HEK293 (cell line): Measurements from ENCODE around the gene SAE1.

ENCODE experiments used
- CTCF ChIA-PET: fragments of 350-600 bp; formaldehyde crosslinking; extraction: SDS; loops from one replicate; lab custom pipeline; 2021; ENCODE audit warnings: antibody characterized with exemption; lab: Yijun Ruan, JAX
- POLR2A ChIA-PET: fragments of 300-600 bp; formaldehyde crosslinking; extraction: SDS; loops from one replicate; lab custom pipeline; 2020; ENCODE audit warnings: antibody characterized with exemption, inconsistent platforms; lab: Yijun Ruan, JAX
- H3K27ac ChIP-seq: fragments of 200-500 bp; sonication (Bioruptor generic); 2 replicates; pipeline ENCODE4 v1.5.1; 2014; ENCODE audit warnings: low read depth, low read length, control low read depth, inconsistent platforms; ENCODE audit errors: extremely low read depth
- H3K36me3 ChIP-seq, 2 experiments: fragments of 200-500 bp in 1 of 2; sonication (Bioruptor generic) in 1 of 2; 1 replicate in 1 of 2; 2 replicates in 1 of 2; pipeline ENCODE4 v1.5.1; 2014 to 2017; ENCODE audit warnings: inconsistent platforms in 2 of 2, low read length in 2 of 2; ENCODE audit not compliant: control insufficient read depth in 2 of 2, insufficient read depth in 1 of 2
- H3K4me1 ChIP-seq: fragments of 200-500 bp; sonication (Bioruptor generic); 2 replicates; pipeline ENCODE4 v1.5.1; 2014; ENCODE audit warnings: mild to moderate bottlenecking, low read length, inconsistent platforms; ENCODE audit not compliant: control insufficient read depth, insufficient read depth
- H3K4me3 ChIP-seq: 2 replicates; pipeline ENCODE4 v1.5.1; 2011; ENCODE audit warnings: low read depth, mild to moderate bottlenecking, control low read depth, low read length, moderate library complexity
- H3K9me3 ChIP-seq: fragments of 200-500 bp; sonication (Bioruptor generic); 2 replicates; pipeline ENCODE4 v1.5.1; 2014; ENCODE audit warnings: low read depth, low read length, inconsistent platforms; ENCODE audit not compliant: control insufficient read depth, insufficient read depth
- GFI1B ChIP-seq: fragments of 450-650 bp; formaldehyde crosslinking; IDR thresholded peaks from 2 replicates; pipeline ENCODE4 v1.5.1; 2016; ENCODE audit warnings: missing biosample characterization, missing genetic modification characterization
- HOXC10 ChIP-seq: sonication (generic); formaldehyde crosslinking; IDR thresholded peaks from 2 replicates; pipeline ENCODE4 v1.8.1; 2023; ENCODE audit warnings: mild to moderate bottlenecking, missing genetic modification reagents
- KLF16 ChIP-seq: fragments of 450-650 bp; formaldehyde crosslinking; IDR thresholded peaks from 2 replicates; pipeline ENCODE4 v1.5.1; 2017; ENCODE audit warnings: missing biosample characterization, missing genetic modification characterization
- ZNF121 ChIP-seq: fragments of 450-650 bp; formaldehyde crosslinking; IDR thresholded peaks from 2 replicates; pipeline ENCODE4 v1.5.1; 2016; ENCODE audit warnings: missing biosample characterization, missing genetic modification characterization
- ZNF140 ChIP-seq: fragments of 450-650 bp; formaldehyde crosslinking; IDR thresholded peaks from 2 replicates; pipeline ENCODE4 v1.5.1; 2016; ENCODE audit warnings: missing biosample characterization, missing genetic modification characterization
- ZNF169 ChIP-seq: fragments of 450-650 bp; formaldehyde crosslinking; IDR thresholded peaks from 2 replicates; pipeline ENCODE4 v1.5.1; 2016; ENCODE audit warnings: missing biosample characterization, missing genetic modification characterization
- ZNF26 ChIP-seq: fragments of 450-650 bp; formaldehyde crosslinking; IDR thresholded peaks from 2 replicates; pipeline ENCODE4 v1.5.1; 2016; ENCODE audit warnings: missing biosample characterization, missing genetic modification characterization
- ZNF274 ChIP-seq, 2 experiments: fragments of 200-500 bp in 1 of 2; fragments of 450-650 bp in 1 of 2; sonication (Bioruptor generic) in 1 of 2; formaldehyde crosslinking in 1 of 2; IDR thresholded peaks; 2 replicates each; pipeline versions ENCODE4 v1.5.1 to v1.6.1; 2014 to 2016; ENCODE audit warnings: borderline replicate concordance in 1 of 2, inconsistent platforms in 1 of 2, low read length in 1 of 2, missing biosample characterization in 1 of 2, missing genetic modification characterization in 1 of 2
- ZNF354C ChIP-seq: fragments of 450-650 bp; formaldehyde crosslinking; IDR thresholded peaks from 2 replicates; pipeline ENCODE4 v1.5.1; 2016; ENCODE audit warnings: missing biosample characterization, missing genetic modification characterization, low read depth, borderline replicate concordance
- ZNF398 ChIP-seq: fragments of 450-650 bp; formaldehyde crosslinking; IDR thresholded peaks from 2 replicates; pipeline ENCODE4 v1.5.1; 2017; ENCODE audit warnings: missing biosample characterization, missing genetic modification characterization
- ZNF488 ChIP-seq: fragments of 450-650 bp; formaldehyde crosslinking; IDR thresholded peaks from 2 replicates; pipeline ENCODE4 v1.5.1; 2016; ENCODE audit warnings: missing biosample characterization, missing genetic modification characterization
- ZNF544 ChIP-seq: fragments of 450-650 bp; formaldehyde crosslinking; IDR thresholded peaks from 2 replicates; pipeline ENCODE4 v1.5.0; 2017; ENCODE audit warnings: missing biosample characterization, missing genetic modification characterization
- ZNF548 ChIP-seq: fragments of 450-650 bp; formaldehyde crosslinking; IDR thresholded peaks from 2 replicates; pipeline ENCODE4 v1.5.1; 2016; ENCODE audit warnings: missing biosample characterization, missing genetic modification characterization
- ZNF600 ChIP-seq: fragments of 450-650 bp; formaldehyde crosslinking; IDR thresholded peaks from 2 replicates; pipeline ENCODE4 v1.5.1; 2016; ENCODE audit warnings: missing biosample characterization, missing genetic modification characterization
- ZNF837 ChIP-seq: fragments of 450-650 bp; formaldehyde crosslinking; IDR thresholded peaks from 2 replicates; pipeline ENCODE4 v1.5.1; 2016; ENCODE audit warnings: missing biosample characterization, missing genetic modification characterization

Gene SAE1

GRCh38 chr19:47236072-47236675 lies 105.5 kb downstream of the SAE1 start:
- POLR2A ChIA-PET = interaction anchor here (1.9 kb wide), 1 partner anchor 11 kb away, joined by 6 read pairs; no protein-coding TSS in a partner anchor
- CTCF ChIA-PET = interaction anchor here (0.8 kb wide), 1 partner anchor 11 kb away, joined by 3 read pairs; no protein-coding TSS in a partner anchor

GRCh38 chr19:47239152-47239551 lies 108.5 kb downstream of the SAE1 start:
- POLR2A ChIA-PET = no interaction called here
- Histone ChIP-seq H3K9me3 (no peaks in the 10 kb centered on the region), H3K4me3 (no peak overlapping the region), H3K4me1 (peaks cover 7% of the 10 kb centered on the region), H3K36me3 (no peaks in the 10 kb centered on the region), H3K27ac (no peak overlapping the region; the same call in 1 of the 2 replicates)
- CTCF ChIA-PET = interaction anchor here (2.0 kb wide), 1 partner anchor 8 kb away, joined by 9 read pairs; no protein-coding TSS in a partner anchor
- TF ChIP-seq ZNF488 (tag by site-specific recombination) = no peak

More at GRCh38 chr19:47236072-47236675, 105.5 kb downstream of the SAE1 start:
- H3K27ac ChIP-seq = no peak overlapping the region
- peaks cover 3% of the 10 kb centered on the region; the same call in 1 of the 2 replicates for H3K4me1 ChIP-seq
- no peak overlapping the region for H3K4me3 ChIP-seq
- no peaks in the 10 kb centered on the region for H3K36me3 ChIP-seq
- no peak for TF ChIP-seq ZNF26 (tag by site-specific recombination)
- TF ChIP-seq HOXC10 (CRISPR knock-in tag) = no peak
- TF ChIP-seq ZNF121 (tag by site-specific recombination) = peak; percentile 62; the same call in 1 of the 2 replicates
- H3K9me3 ChIP-seq = no peaks in the 10 kb centered on the region

GRCh38 chr19:47239610-47240296 lies 109.1 kb downstream of the SAE1 start:
- Histone ChIP-seq H3K9me3 (no peaks in the 10 kb centered on the region), H3K36me3 (no peaks in the 10 kb centered on the region), H3K4me3 (no peak overlapping the region), H3K27ac (no peak overlapping the region), H3K4me1 (peaks cover 7% of the 10 kb centered on the region)
- ChIA-PET POLR2A (interaction anchor here (1.4 to 1.9 kb wide), 2 partner anchors 14 to 17 kb away, joined by 9 to 25 read pairs; partner anchors contain the start of gene CCDC9), CTCF (no interaction called here)
- TF ChIP-seq ZNF354C (tag by site-specific recombination) (no peak), ZNF600 (tag by site-specific recombination) (0 out of 2 replicates have a peak, but pooled peaks have one; percentile 12), ZNF140 (tag by site-specific recombination) (no peak), ZNF274 (IDR thresholded peaks at IDR 0.05; ENCODE audit: low read length) (no peak), ZNF274 (tag by site-specific recombination; IDR thresholded peaks at IDR 0.05; ENCODE audit: borderline replicate concordance) (no peak), KLF16 (tag by site-specific recombination) (no peak), GFI1B (tag by site-specific recombination) (no peak), ZNF544 (tag by site-specific recombination) (no peak), ZNF169 (no peak)

GRCh38 chr19:47240556-47240955 lies 109.9 kb downstream of the SAE1 start:
- ChIA-PET CTCF (interaction anchor here (0.6 kb wide), 2 partner anchors 21 to 378 kb away, joined by 3 to 5 read pairs; no protein-coding TSS in a partner anchor), POLR2A (interaction anchor here (0.5 to 1.9 kb wide), 5 partner anchors 12 to 111 kb away, joined by 5 to 25 read pairs (median 7); partner anchors contain the start of genes CCDC9 and SAE1)
- H3K4me3 ChIP-seq = no peak overlapping the region
- peak overlapping the region; percentile 66; the same call in 1 of the 2 replicates for H3K27ac ChIP-seq
- H3K9me3 ChIP-seq = no peaks in the 10 kb centered on the region
- peaks cover 7% of the 10 kb centered on the region for H3K4me1 ChIP-seq
- TF ChIP-seq ZNF548 (tag by site-specific recombination) (0 out of 2 replicates have a peak, but pooled peaks have one; percentile 34), ZNF837 (no peak), ZNF398 (no peak)
- H3K36me3 ChIP-seq = no peaks in the 10 kb centered on the region
